Nephron progenitor cell (in vitro differentiated cells): ENCODE measurements around the gene SH3D19.

Source experiments
- DNase-seq: peaks from one replicate; pipeline ENCODE4 v3.0.0; 2021
- H3K27ac Mint-ChIP-seq: 2 replicates; pipeline ENCODE4 v1.8.0; 2021; ENCODE audit warnings: mild to moderate bottlenecking, moderate library complexity, mixed read lengths
- H3K27me3 Mint-ChIP-seq: 2 replicates; pipeline ENCODE4 v1.8.0; 2021; ENCODE audit warnings: mild to moderate bottlenecking, low read depth, mixed read lengths; ENCODE audit not compliant: poor library complexity
- H3K36me3 Mint-ChIP-seq: 2 replicates; pipeline ENCODE4 v1.8.0; 2021; ENCODE audit warnings: low read depth, mixed read lengths
- H3K4me1 Mint-ChIP-seq: 2 replicates; pipeline ENCODE4 v1.8.0; 2021; ENCODE audit warnings: mixed read lengths
- H3K4me3 Mint-ChIP-seq: 2 replicates; pipeline ENCODE4 v1.8.0; 2021; ENCODE audit warnings: mild to moderate bottlenecking, moderate library complexity, mixed read lengths
- H3K9me3 Mint-ChIP-seq: 2 replicates; pipeline ENCODE4 v1.8.0; 2021; ENCODE audit warnings: mild to moderate bottlenecking, moderate library complexity, mixed read lengths
- TF ChIP-seq, protein P1 (sequence below): fragments of 200-600 bp; sonication (generic); IDR thresholded peaks from 2 replicates; pipeline ENCODE4 v1.5.0; 2021; ENCODE audit warnings: antibody characterized with exemption

The SH3D19 gene

DNA sequence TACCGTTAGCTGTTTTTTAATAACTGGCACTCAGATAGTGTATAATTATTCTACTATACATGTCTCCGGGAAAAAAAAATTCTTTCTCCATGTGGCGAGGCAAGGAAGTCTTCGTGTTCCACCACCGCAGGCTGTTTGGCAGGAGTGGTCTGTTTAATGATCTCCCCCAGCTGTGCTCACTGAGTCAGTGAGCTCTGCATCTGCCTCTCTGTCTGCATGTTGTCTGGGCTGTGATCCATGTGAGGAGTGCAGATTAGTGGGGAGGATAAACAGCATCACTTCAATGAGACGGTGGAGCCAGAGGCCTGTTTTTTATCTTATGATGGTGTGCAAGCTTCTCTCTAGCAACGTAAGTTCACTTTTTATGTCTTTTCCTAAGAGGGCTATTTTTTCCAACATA lies 156.2 kb downstream of the SH3D19 start:
- DNase-seq: no peak
- TF ChIP-seq, protein P1, sequence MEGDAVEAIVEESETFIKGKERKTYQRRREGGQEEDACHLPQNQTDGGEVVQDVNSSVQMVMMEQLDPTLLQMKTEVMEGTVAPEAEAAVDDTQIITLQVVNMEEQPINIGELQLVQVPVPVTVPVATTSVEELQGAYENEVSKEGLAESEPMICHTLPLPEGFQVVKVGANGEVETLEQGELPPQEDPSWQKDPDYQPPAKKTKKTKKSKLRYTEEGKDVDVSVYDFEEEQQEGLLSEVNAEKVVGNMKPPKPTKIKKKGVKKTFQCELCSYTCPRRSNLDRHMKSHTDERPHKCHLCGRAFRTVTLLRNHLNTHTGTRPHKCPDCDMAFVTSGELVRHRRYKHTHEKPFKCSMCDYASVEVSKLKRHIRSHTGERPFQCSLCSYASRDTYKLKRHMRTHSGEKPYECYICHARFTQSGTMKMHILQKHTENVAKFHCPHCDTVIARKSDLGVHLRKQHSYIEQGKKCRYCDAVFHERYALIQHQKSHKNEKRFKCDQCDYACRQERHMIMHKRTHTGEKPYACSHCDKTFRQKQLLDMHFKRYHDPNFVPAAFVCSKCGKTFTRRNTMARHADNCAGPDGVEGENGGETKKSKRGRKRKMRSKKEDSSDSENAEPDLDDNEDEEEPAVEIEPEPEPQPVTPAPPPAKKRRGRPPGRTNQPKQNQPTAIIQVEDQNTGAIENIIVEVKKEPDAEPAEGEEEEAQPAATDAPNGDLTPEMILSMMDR: no peak
- Mint-ChIP-seq H3K27ac (peak overlapping the region; percentile 19), H3K4me1 (peaks cover 37% of the 10 kb centered on the region), H3K27me3 (peaks cover 3% of the 10 kb centered on the region), H3K9me3 (peaks cover 7% of the 10 kb centered on the region), H3K36me3 (peaks cover 62% of the 10 kb centered on the region), H3K4me3 (no peak overlapping the region)

DNA sequence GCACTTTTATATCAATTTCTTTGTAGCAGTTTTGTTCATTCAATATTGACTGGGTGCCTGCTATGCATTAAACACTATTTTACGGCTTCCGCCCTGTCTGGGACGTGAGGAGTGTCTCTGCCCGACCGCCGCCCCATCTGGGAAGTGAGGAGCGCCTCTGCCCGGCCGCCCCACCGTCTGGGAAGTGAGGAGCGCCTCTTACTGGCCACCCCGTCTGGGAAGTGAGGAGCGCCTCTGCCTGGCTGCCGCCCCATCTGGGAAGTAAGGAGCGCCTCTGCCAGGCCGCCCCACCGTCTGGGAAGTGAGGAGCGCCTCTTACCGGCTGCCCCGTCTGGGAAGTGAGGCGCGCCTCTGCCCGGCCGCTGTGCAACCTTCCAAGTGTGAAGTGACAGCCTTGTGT lies 157.8 kb downstream of the SH3D19 start:
- peaks cover 33% of the 10 kb centered on the region for H3K4me1 Mint-ChIP-seq

DNA sequence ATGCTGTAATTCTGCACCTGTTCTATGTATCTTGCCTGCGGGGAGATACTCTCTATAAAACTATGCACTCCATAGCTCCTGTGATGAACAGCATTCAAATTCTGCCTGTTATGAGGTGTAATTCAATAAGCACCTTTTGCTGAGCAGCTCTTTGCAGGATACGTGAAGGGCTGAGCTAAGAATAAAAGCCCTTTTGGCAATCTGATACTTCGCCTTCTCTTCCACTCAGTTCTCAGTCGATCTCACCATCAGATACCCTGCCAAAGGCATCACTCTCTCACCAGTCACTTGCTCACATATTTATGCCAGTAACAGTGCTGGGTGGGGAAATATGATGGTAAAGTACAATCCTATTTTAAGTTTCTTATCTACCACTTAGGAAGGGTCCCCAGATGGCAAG lies 158.8 kb downstream of the SH3D19 start:
- peaks cover 7% of the 10 kb centered on the region for H3K9me3 Mint-ChIP-seq
- peaks cover 24% of the 10 kb centered on the region for H3K4me1 Mint-ChIP-seq
- DNase-seq: no peak
- H3K36me3 Mint-ChIP-seq: peaks cover 51% of the 10 kb centered on the region
- TF ChIP-seq, protein P1: no peak
- peaks cover 3% of the 10 kb centered on the region for H3K27me3 Mint-ChIP-seq
- no peak overlapping the region for H3K27ac Mint-ChIP-seq
- no peak overlapping the region for H3K4me3 Mint-ChIP-seq

More for the DNA sequence above, 157.8 kb downstream of the SH3D19 start:
- H3K27me3 Mint-ChIP-seq: peaks cover 3% of the 10 kb centered on the region
- no peak for DNase-seq
- no peak overlapping the region for H3K4me3 Mint-ChIP-seq
- TF ChIP-seq, protein P1: no peak
- H3K27ac Mint-ChIP-seq: no peak overlapping the region
- H3K9me3 Mint-ChIP-seq: peaks cover 7% of the 10 kb centered on the region
- peaks cover 57% of the 10 kb centered on the region for H3K36me3 Mint-ChIP-seq

DNA sequence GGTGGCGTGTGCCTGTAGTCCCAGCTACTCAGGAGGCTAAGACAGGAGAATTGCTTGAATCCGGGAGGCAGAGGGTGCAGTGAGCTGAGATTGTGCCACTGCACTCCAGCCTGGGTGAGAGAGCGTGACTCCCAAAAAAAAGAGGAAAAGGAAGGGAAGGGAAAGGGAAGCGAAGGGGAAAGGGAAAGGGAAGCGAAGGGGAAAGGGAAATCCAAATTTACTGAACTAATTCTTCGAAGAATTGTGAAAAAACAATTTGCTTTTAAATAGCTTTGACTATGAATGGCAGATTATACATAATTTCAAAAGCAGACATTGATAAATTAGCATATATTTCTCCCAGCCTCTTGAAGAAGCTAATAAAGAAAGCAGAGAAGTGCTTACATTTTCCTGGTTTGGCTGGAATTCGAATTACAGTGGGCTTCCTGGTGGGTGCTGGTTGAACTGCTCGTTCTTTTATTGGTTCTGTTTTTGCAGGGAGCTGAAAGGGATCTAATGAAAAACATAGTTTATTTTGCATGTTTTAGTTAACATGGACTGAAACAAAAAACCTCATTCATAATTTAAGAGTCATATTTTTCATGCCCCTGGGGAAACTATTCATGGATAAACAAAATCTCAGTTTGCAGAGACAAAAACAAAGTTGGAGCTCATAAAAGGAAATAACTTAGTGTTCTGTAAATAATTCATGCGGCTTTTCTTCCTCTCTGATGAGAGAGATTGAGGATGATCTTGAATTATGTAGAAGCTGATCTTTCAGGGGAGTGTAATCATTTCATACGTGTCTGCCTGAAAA lies 160.0 kb downstream of the SH3D19 start:
- Mint-ChIP-seq H3K9me3 (peaks cover 7% of the 10 kb centered on the region), H3K4me1 (peaks cover 14% of the 10 kb centered on the region), H3K27ac (peak overlapping the region; percentile 89), H3K36me3 (peaks cover 57% of the 10 kb centered on the region), H3K4me3 (no peak overlapping the region), H3K27me3 (peaks cover 3% of the 10 kb centered on the region)
- TF ChIP-seq, protein P1: no peak
- DNase-seq: no peak

DNA sequence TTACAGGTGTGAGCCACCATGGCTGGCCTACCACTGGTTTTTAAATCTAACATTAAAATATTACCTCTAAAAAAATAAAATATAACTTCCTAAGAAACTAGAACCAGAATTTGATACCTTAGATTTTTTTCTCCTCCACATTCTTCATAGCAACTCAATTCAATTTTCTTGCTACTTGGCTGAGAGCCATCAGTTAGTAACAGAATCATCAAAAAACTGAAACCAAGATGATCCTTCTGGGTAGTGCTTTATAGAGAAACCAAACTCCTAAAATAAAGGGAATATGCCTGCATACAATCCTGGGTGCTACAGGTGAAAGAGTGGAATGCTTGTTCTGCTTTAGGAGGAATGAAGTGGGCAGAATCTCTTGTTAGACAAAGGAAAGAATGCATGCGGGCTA lies 161.6 kb downstream of the SH3D19 start:
- DNase-seq: no peak
- H3K4me3 Mint-ChIP-seq: no peak overlapping the region
- TF ChIP-seq, protein P1: no peak
- H3K27ac Mint-ChIP-seq: no peak overlapping the region
- peaks cover 7% of the 10 kb centered on the region for H3K9me3 Mint-ChIP-seq
- peaks cover 2% of the 10 kb centered on the region for H3K4me1 Mint-ChIP-seq
- H3K27me3 Mint-ChIP-seq: peaks cover 3% of the 10 kb centered on the region
- peaks cover 57% of the 10 kb centered on the region for H3K36me3 Mint-ChIP-seq

DNA sequence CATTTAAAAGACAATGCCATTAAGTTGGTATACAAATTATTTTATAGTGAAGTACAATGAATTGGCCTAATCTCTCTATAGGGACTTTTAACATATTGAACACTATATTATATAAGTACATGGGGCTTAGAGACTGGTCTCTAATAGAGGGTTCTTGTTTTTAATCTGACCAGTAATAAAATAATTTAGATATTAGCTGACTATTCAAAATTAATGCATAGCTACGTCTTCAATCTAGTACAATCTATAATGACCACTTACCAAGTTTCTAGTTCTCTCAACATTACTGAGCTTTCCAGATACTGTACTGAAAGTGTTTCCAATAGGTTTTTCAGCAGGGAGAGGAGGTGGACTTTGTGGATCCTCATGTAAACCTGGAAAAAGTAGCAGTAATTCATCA lies 166.4 kb downstream of the SH3D19 start:
- H3K36me3 Mint-ChIP-seq: peaks cover 65% of the 10 kb centered on the region
- TF ChIP-seq, protein P1: no peak

More for the DNA sequence above, 166.4 kb downstream of the SH3D19 start:
- DNase-seq: no peak
- H3K4me1 Mint-ChIP-seq: no peaks in the 10 kb centered on the region
- H3K9me3 Mint-ChIP-seq: peaks cover 5% of the 10 kb centered on the region
- no peak overlapping the region for H3K4me3 Mint-ChIP-seq
- no peaks in the 10 kb centered on the region for H3K27me3 Mint-ChIP-seq
- no peak overlapping the region for H3K27ac Mint-ChIP-seq
